Suprapubic skin (tissue), 4 donors: ENCODE measurements around the gene MAP3K15. TPM values are rescaled to one million over a fixed set of nuclear protein-coding genes. Genes with fewer than 3 reads are reported as not detected.

ENCODE experiments used
- DNase-seq, 2 donors: peaks; one replicate each; pipeline ENCODE4 v3.0.0-alpha.2; 2019; ENCODE audit warnings: low spot score in 2 of 2
- H3K27ac ChIP-seq: fragments of 200-600 bp; sonication (generic); one replicate; pipeline ENCODE4 v1.5.1; 2019
- H3K27me3 ChIP-seq: fragments of 200-600 bp; sonication (generic); one replicate; pipeline ENCODE4 v1.5.1; 2019
- H3K36me3 ChIP-seq: fragments of 200-600 bp; sonication (generic); one replicate; pipeline ENCODE4 v1.5.1; 2019
- H3K4me1 ChIP-seq: fragments of 200-600 bp; sonication (generic); one replicate; pipeline ENCODE4 v1.5.1; 2019
- H3K4me3 ChIP-seq: fragments of 200-600 bp; sonication (generic); one replicate; pipeline ENCODE4 v1.5.1; 2019; ENCODE audit warnings: mild to moderate bottlenecking
- H3K9me3 ChIP-seq: fragments of 200-600 bp; sonication (generic); one replicate; pipeline ENCODE4 v1.5.1; 2019
- CTCF ChIP-seq, 2 donors: fragments of 200-600 bp in 1 of 2; fragments of 450-650 bp in 1 of 2; sonication (generic) in 1 of 2; IDR thresholded peaks; one replicate each; pipeline ENCODE4 v1.5.1; 2016 to 2019; ENCODE audit warnings: antibody characterized with exemption in 2 of 2, mild to moderate bottlenecking in 1 of 2, moderate library complexity in 1 of 2
- EP300 ChIP-seq: sonication (generic); formaldehyde crosslinking; IDR thresholded peaks from one replicate; pipeline ENCODE4 v1.6.1; 2017; ENCODE audit warnings: antibody characterized with exemption
- POLR2A ChIP-seq, 2 donors: fragments of 450-650 bp; IDR thresholded peaks; one replicate each; pipeline ENCODE4 v1.6.1; 2017; ENCODE audit warnings: antibody characterized with exemption in 2 of 2, mild to moderate bottlenecking in 2 of 2, moderate library complexity in 2 of 2
- POLR2AphosphoS5 ChIP-seq, 3 donors: sonication (generic); formaldehyde crosslinking; IDR thresholded peaks; one replicate each; pipeline ENCODE4 v1.6.1; 2017; ENCODE audit warnings: antibody characterized with exemption in 3 of 3
- WGBS: methylation state at CpG from one replicate; pipeline ENCODE4 v1.1.5; 2018; 5-methylcytosine and 5-hydroxymethylcytosine counted together
- total RNA-seq, 4 donors: library from RNA; depleted of rRNA; stranded (reverse); fragments of >200 nt; gene quantifications; one replicate each; pipeline ENCODE4 v1.1.0, GENCODE V29; 2016

The MAP3K15 gene
- total RNA-seq, 4 donors from 2014 or later: not detected

DNA sequence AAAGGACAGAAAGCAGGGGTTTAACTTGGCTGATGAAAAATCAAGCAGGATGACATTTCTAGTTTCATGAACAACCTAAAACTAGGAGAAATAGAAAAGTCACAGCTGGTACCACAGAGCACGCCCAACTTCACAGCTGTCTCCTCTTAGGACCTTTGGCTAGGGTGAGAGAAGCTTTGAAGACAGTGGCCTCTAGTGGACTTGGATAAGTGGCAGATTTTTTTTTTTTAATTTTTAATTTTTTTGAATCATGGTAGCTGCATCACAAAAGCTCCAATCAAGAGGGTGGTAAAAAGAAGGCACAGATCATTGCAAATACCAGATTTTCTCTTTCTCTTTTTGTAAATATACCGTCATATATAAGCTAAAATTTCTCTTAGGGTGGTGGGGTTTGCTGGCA is 20.2 kb upstream of the MAP3K15 start:
- H3K27ac ChIP-seq: no peak overlapping the region
- no peaks in the 10 kb centered on the region for H3K4me1 ChIP-seq
- 71% methylated on average over 2 of the region's 2 CpGs for WGBS
- no peak for DNase-seq
- no peaks in the 10 kb centered on the region for H3K9me3 ChIP-seq
- H3K27me3 ChIP-seq: no peaks in the 10 kb centered on the region
- H3K4me3 ChIP-seq: no peak overlapping the region
- no peaks in the 10 kb centered on the region for H3K36me3 ChIP-seq
- no peak for TF ChIP-seq POLR2A (IDR thresholded peaks at IDR 0.05)
- no peak for TF ChIP-seq EP300
- TF ChIP-seq POLR2AphosphoS5 (IDR thresholded peaks at IDR 0.05): no peak
- no peak for TF ChIP-seq CTCF (IDR thresholded peaks at IDR 0.05)

DNA sequence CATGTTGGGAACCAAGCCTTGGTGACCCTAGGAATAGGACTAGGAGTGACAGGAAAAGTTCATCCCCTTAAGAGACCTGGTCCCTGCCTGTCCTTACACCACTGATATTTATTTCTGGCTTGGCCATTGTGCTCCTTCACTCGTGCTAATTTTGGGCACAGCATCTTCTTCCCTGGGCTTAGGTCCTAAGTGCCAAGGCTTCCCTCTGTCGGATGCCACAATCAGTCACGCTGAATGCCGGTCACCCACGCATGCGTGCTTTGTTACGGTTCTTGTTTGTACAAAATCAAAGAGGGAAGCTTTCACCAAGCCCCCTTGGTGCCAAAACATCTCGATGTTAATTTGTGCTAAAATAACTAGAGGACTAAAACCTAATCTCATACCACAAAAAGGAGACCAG is 17.4 kb upstream of the MAP3K15 start:
- Histone ChIP-seq H3K27me3 (no peaks in the 10 kb centered on the region), H3K4me1 (no peaks in the 10 kb centered on the region), H3K27ac (no peak overlapping the region), H3K9me3 (no peaks in the 10 kb centered on the region), H3K36me3 (no peaks in the 10 kb centered on the region), H3K4me3 (no peak overlapping the region)
- DNase-seq: no peak
- 84% methylated on average over 8 of the region's 8 CpGs for WGBS
- no peak for TF ChIP-seq POLR2AphosphoS5 (IDR thresholded peaks at IDR 0.05)
- no peak for TF ChIP-seq CTCF (IDR thresholded peaks at IDR 0.05)

- peaks cover 5% of the 10 kb centered on the region for H3K4me1 ChIP-seq
- H3K9me3 ChIP-seq: no peaks in the 10 kb centered on the region
- H3K27ac ChIP-seq: no peak overlapping the region
- no peak overlapping the region for H3K4me3 ChIP-seq
- TF ChIP-seq CTCF (IDR thresholded peaks at IDR 0.05): no peak
- no peak for TF ChIP-seq POLR2A (IDR thresholded peaks at IDR 0.05)
- no peak for TF ChIP-seq EP300
- TF ChIP-seq POLR2AphosphoS5 (IDR thresholded peaks at IDR 0.05): no peak
- H3K27me3 ChIP-seq: peaks cover 15% of the 10 kb centered on the region
- DNase-seq: no peak
- WGBS: 75% methylated on average over 4 of the region's 4 CpGs
- H3K36me3 ChIP-seq: no peaks in the 10 kb centered on the region
These were observed 2.7 kb upstream of the MAP3K15 start for GRCh38 chrX:19517965-19518364.

- Histone ChIP-seq H3K4me3 (peak overlapping the region; percentile 37), H3K36me3 (no peaks in the 10 kb centered on the region), H3K27me3 (peaks cover 15% of the 10 kb centered on the region), H3K9me3 (no peaks in the 10 kb centered on the region), H3K27ac (no peak overlapping the region), H3K4me1 (peaks cover 5% of the 10 kb centered on the region)
- no peak for DNase-seq
- TF ChIP-seq POLR2A (IDR thresholded peaks at IDR 0.05) (no peak), CTCF (IDR thresholded peaks at IDR 0.05) (no peak), EP300 (no peak), POLR2AphosphoS5 (IDR thresholded peaks at IDR 0.05) (no peak)
- WGBS: 38% methylated on average over 23 of the region's 23 CpGs
These were observed 352 bp upstream of the MAP3K15 start for GRCh38 chrX:19515615-19516105.

GRCh38 chrX:19513383-19513782 is 1.9 kb downstream of the MAP3K15 start:
- no peak for DNase-seq

More at GRCh38 chrX:19513383-19513782, 1.9 kb downstream of the MAP3K15 start:
- no peak overlapping the region for H3K27ac ChIP-seq
- TF ChIP-seq EP300 (no peak), POLR2A (IDR thresholded peaks at IDR 0.05) (no peak), CTCF (IDR thresholded peaks at IDR 0.05) (no peak), POLR2AphosphoS5 (IDR thresholded peaks at IDR 0.05) (no peak)
- H3K4me1 ChIP-seq: peaks cover 5% of the 10 kb centered on the region
- H3K4me3 ChIP-seq: no peak overlapping the region
- H3K9me3 ChIP-seq: no peaks in the 10 kb centered on the region
- no peaks in the 10 kb centered on the region for H3K36me3 ChIP-seq
- H3K27me3 ChIP-seq: peaks cover 13% of the 10 kb centered on the region
- 42% methylated on average over 4 of the region's 4 CpGs for WGBS
